ENCODE results near the gene ADH1C. TPM values are rescaled to one million over a fixed set of nuclear protein-coding genes. Genes with fewer than 3 reads are reported as not detected.

ADH1C gene
- total and polyA plus RNA-seq, 9 of the 15 experiments (the other 6 are each of a cell fraction or from before 2014, with no cell fraction given), result 0.40 TPM; not detected in 8

DNA sequence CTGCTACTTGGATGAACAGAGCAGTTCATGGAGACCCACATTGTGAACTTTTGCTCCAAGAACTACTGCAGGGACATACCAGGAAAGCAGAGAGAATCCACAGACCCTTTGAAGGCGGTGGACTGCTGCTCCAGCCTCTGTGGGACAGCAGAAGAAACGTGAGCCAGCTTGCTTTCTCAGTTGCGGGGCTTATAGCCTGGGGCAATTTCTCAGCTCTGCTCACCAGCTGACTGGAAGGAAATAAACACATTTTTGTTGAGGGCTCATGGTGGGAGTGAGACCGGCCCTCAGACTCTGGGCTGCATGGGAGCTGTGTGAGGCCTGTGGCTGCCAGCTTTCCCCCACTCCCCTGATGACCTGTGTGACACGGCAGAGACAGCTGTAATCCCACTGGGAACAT lies 59.2 kb downstream of the ADH1C start:
- no peak for DNase-seq (ENCODE audit: extremely low read depth in 1 of 4, low spot score in 3 of 4)
- no peak for ATAC-seq
- Histone ChIP-seq H3K27ac (ENCODE audit: extremely low read depth, low read depth, low read length) (no peak overlapping the region), H3K9me1 (ENCODE audit: control insufficient read depth, insufficient read depth, low read length) (no peaks in the 10 kb centered on the region), H3K4me2 (ENCODE audit: insufficient read depth, low read length) (no peak overlapping the region), H3K27me3 (ENCODE audit: control insufficient read depth in 2 of 2, insufficient read depth in 2 of 2, low read length in 2 of 2) (no peaks in the 10 kb centered on the region), H3K9me3 (replicated peaks; ENCODE audit: control insufficient read depth, insufficient read depth, low read depth, low read length) (no peaks in the 10 kb centered on the region), H3K36me3 (ENCODE audit: control insufficient read depth, insufficient read depth, low read length) (no peaks in the 10 kb centered on the region), H3K4me1 (replicated peaks in 1 of 2; ENCODE audit: control insufficient read depth in 2 of 2, insufficient read depth in 2 of 2, low read length in 2 of 2) (no peaks in the 10 kb centered on the region), H3K4me3 (no peak overlapping the region), H3K9ac (ENCODE audit: insufficient read depth in 1 of 2, low read depth in 2 of 2, low read length in 2 of 2) (no peak overlapping the region; a peak in 1 of 4 replicates), H2AFZ (ENCODE audit: low read depth, low read length) (no peak overlapping the region), H4K20me1 (replicated peaks; ENCODE audit: control insufficient read depth, insufficient read depth, low read length) (no peaks in the 10 kb centered on the region), H3K79me2 (ENCODE audit: control insufficient read depth, insufficient read depth, low read length) (no peaks in the 10 kb centered on the region)
- ChIA-PET POLR2A (no interaction called here), CTCF (ENCODE audit: low intra/inter-chr PET ratio) (no interaction called here)
- no TSS peak for BruUV-seq (replicated peaks)
- no peak for FAIRE-seq
- in situ Hi-C loops (cut with MboI), result no loop called here
- intact Hi-C loops (cut with micrococcal nuclease), result no loop called here
- WGBS (ENCODE audit: insufficient coverage, low coverage, missing lambda C conversion rate), result 0% methylated on average over 5 of the region's 5 CpGs
- TF ChIP-seq CUX1 (CRISPR knock-in tag; IDR thresholded peaks at IDR 0.05) (no peak), KAT7 (CRISPR knock-in tag; IDR thresholded peaks at IDR 0.05; ENCODE audit: borderline replicate concordance) (no peak), ZNF644 (tag; IDR thresholded peaks at IDR 0.05; ENCODE audit: low read depth) (no peak), MCM7 (IDR thresholded peaks at IDR 0.05) (no peak), BACH1 (tag; IDR thresholded peaks at IDR 0.05) (no peak), PYGO2 (tag; IDR thresholded peaks at IDR 0.05) (no peak), ATF1 (CRISPR knock-in tag; IDR thresholded peaks at IDR 0.05) (no peak), ATF1 (tag; IDR thresholded peaks at IDR 0.05) (no peak), CGGBP1 (CRISPR knock-in tag; IDR thresholded peaks at IDR 0.05) (no peak), CBX8 (IDR thresholded peaks at IDR 0.05; ENCODE audit: borderline replicate concordance, extremely low read depth, low read depth, low read length, poor library complexity, severe bottlenecking) (no peak), SRSF7 (optimal IDR thresholded peaks at IDR 0.05; ENCODE audit: low read depth, low read length) (no peak)
- TF ChIP-seq, protein P1, sequence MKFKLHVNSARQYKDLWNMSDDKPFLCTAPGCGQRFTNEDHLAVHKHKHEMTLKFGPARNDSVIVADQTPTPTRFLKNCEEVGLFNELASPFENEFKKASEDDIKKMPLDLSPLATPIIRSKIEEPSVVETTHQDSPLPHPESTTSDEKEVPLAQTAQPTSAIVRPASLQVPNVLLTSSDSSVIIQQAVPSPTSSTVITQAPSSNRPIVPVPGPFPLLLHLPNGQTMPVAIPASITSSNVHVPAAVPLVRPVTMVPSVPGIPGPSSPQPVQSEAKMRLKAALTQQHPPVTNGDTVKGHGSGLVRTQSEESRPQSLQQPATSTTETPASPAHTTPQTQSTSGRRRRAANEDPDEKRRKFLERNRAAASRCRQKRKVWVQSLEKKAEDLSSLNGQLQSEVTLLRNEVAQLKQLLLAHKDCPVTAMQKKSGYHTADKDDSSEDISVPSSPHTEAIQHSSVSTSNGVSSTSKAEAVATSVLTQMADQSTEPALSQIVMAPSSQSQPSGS (CRISPR knock-in tag; IDR thresholded peaks at IDR 0.05), result no peak
- TF ChIP-seq, protein P2, sequence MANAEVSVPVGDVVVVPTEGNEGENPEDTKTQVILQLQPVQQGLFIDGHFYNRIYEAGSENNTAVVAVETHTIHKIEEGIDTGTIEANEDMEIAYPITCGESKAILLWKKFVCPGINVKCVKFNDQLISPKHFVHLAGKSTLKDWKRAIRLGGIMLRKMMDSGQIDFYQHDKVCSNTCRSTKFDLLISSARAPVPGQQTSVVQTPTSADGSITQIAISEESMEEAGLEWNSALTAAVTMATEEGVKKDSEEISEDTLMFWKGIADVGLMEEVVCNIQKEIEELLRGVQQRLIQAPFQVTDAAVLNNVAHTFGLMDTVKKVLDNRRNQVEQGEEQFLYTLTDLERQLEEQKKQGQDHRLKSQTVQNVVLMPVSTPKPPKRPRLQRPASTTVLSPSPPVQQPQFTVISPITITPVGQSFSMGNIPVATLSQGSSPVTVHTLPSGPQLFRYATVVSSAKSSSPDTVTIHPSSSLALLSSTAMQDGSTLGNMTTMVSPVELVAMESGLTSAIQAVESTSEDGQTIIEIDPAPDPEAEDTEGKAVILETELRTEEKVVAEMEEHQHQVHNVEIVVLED (CRISPR knock-in tag; IDR thresholded peaks at IDR 0.05), result no peak
- TF ChIP-seq, protein P3, sequence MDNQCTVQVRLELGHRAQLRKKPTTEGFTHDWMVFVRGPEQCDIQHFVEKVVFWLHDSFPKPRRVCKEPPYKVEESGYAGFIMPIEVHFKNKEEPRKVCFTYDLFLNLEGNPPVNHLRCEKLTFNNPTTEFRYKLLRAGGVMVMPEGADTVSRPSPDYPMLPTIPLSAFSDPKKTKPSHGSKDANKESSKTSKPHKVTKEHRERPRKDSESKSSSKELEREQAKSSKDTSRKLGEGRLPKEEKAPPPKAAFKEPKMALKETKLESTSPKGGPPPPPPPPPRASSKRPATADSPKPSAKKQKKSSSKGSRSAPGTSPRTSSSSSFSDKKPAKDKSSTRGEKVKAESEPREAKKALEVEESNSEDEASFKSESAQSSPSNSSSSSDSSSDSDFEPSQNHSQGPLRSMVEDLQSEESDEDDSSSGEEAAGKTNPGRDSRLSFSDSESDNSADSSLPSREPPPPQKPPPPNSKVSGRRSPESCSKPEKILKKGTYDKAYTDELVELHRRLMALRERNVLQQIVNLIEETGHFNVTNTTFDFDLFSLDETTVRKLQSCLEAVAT (IDR thresholded peaks at IDR 0.05), result no peak
